NCI-H524 treated with DMSO at 0.1 percent for 48 hours (cell line): Measurements from ENCODE around the gene SAMSN1.
"Not testable (repeated sequence)": the region's sequence is repeated elsewhere in the genome, so short reads cannot be mapped to it uniquely, and the experiment has no call there.

Source experiments
- DNase-seq: peaks from one replicate; lab custom pipeline; 2025; lab: John Stamatoyannopoulos, UW

Gene SAMSN1

DNA sequence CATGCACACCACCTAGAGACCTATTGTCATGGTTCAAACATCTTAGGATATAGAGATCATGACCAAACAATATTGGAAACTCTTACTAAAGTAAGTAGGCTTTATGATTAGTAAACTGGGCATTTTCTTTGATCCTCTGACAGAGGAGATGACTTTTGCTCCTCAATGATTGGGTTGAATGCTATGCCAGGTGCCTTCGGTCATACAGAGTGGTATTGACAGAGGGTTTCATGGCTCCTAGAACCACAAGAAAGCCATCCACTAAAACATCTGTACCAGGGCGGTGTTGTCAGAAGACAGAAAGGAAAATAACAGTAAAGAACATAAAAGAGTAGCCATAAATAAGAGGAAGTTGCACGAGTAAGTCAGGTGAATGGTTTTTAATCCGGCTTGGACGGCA lies 20.8 kb upstream of the SAMSN1 start:
- no peak for DNase-seq

- DNase-seq = no peak
Observed at GRCh38 chr21:14562959-14563358, 16.8 kb upstream of the SAMSN1 start.

GRCh38 chr21:14560555-14560954 lies 14.4 kb upstream of the SAMSN1 start:
- DNase-seq = no peak

DNA sequence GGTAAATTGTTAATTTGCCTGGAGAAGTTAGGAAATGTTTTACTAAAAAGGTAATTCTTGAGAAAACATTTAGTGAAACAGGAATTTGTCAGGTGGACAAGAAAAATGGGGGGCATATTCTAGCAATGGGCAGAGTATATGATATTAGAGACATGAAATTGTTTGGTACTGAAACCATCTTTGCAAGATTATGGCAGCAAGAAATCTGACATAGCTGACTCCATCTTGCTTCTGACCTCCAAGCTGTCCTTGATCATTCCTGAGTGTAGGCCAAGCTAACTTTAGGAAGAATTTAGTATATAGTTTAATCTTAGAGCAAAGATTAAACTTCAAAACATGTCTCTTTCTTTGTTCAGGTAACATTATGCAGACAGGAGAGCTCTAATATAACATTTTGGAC lies 14.0 kb upstream of the SAMSN1 start:
- no peak for DNase-seq

- no peak for DNase-seq
Observed at GRCh38 chr21:14559102-14559501, 13.0 kb upstream of the SAMSN1 start.

DNA sequence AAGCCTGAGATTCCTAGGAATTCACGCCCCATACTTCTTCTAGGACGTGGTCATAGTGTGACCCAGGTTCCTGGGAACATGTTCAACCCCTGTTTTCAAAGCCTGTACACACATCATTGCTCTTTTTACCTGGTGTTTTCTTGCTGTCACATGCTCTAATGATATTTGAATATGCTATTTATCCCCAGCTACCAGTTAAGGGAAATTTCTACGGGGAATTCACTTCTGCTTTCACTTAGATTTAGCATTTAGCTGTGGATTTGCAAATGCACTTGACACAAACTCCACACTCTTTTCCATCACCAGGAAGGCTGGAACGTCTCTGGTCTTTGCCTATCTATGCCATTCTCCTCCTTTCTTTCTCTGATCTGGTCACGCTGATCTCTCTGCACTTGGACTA lies 11.3 kb upstream of the SAMSN1 start:
- no peak for DNase-seq

- DNase-seq = no peak
Observed at GRCh38 chr21:14554948-14555347, 8.8 kb upstream of the SAMSN1 start.

DNA sequence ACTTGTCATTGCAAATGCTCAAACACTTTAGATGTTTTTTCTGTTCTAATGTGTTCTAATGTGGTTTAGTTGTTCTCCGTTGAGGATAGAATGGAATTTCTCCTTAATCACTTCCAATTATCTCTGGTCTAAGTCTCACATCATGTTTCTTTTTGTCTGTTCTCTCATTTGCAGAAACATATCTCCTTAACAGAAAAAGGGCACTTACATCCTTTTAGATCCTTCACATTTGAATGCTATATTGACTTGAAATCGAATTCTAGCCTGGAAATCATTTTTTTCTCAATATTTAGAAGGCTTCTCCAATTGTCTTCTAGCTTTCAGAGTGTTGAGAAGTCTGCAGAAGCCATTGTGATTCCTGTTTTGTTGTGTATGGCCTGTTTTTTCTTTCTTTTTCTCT lies 7.3 kb upstream of the SAMSN1 start:
- no peak for DNase-seq

- no peak for DNase-seq
Observed at GRCh38 chr21:14551741-14552140, 5.6 kb upstream of the SAMSN1 start.

GRCh38 chr21:14550135-14550534 lies 4.0 kb upstream of the SAMSN1 start:
- no peak for DNase-seq

DNA sequence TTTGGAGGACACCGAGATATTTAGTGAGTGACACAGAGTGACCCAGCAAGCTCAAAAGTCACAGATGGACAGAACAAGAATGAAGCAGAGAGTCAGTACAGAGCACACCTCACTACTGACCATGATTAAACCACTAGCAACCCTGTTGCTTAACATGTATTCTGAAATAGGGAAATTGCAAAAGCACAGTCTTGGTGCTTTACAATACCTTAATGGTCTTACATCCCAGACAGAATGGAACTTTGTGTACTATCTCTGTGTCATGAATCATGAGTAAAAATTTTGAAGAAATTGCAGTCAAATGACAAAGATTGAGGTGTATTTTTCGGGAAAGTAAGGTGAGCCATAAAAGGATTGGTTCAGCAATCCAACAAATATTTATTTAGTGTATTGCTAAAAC lies 2.7 kb upstream of the SAMSN1 start:
- no peak for DNase-seq

DNA sequence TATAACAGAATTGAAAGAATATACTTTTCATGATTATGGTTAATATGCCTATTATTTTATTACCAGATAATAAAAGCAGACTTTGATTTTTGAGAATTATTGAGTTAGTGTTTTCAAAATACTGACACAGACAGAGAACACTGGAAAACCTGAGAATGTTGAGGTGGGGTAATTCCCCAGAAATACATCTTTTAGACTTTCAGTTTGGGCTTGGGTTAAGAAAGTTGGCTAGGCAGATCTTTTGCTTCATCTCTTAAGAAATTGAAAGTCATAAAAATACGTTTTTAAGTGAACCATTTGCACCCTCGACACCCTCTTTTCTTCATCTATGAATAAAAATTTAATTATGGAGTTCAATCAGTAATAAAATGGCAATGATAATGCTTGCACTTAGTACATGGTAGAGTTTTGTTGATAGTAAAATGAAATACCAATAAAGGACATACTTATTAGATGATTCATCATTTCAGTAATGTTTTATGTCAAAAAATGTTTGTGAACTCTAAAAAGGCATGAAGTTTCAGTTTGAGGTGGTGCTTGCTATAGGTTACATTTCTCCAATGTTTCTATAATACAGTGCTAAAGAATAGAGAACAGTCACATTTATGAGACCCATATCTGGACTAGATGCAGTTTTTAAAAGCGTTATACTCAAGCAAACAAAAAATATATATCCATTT lies 1.9 kb upstream of the SAMSN1 start:
- DNase-seq = no peak

- DNase-seq = not testable (repeated sequence)
Observed at GRCh38 chr21:14546719-14547118, 604 bp upstream of the SAMSN1 start.

DNA sequence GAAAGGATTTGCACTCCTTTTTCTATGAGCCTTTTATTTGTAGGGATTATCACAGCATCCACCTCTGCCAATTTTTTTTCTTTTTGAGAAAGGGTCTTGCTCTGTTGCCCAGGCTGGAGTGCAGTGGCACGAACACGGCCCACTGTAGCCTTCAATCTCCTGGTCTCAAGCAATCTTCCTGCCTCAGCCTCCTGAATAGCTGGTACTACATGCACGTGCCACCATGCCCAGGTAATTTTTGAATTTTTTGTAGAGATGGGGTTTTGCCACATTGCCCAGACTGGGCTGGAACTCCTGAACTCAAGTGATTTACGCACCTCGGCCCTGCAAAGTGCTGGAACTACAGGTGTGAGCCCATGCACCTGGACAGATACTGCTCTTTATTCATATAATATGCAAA lies 2.1 kb downstream of the SAMSN1 start:
- DNase-seq = no peak

DNA sequence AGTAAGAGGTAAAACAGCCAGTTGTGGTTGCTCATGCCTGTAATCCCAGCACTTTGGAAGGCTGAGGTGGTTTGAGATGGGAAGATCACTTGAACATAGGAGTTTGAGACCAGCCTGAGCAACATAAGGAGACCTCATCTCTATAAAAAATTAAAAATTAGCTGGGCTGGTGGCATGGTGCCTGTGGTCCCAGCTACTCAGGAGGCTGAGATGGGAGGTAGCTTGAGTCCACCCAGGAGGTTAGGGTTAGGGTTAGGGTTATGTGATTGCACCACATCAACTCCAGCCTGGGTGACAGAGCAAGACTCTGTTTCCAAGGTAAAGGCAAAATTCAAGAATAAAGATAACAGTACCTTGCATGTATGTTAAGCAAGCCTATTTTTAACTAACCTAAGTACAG lies 3.5 kb downstream of the SAMSN1 start:
- DNase-seq = no peak

GRCh38 chr21:14541841-14542490 lies 4.1 kb downstream of the SAMSN1 start:
- no peak for DNase-seq

- DNase-seq = no peak
Observed at GRCh38 chr21:14538483-14538882, 7.6 kb downstream of the SAMSN1 start.

- DNase-seq = no peak
Observed at GRCh38 chr21:14536929-14537328, 9.2 kb downstream of the SAMSN1 start.

- DNase-seq = no peak
Observed at GRCh38 chr21:14535702-14536101, 10.4 kb downstream of the SAMSN1 start.

DNA sequence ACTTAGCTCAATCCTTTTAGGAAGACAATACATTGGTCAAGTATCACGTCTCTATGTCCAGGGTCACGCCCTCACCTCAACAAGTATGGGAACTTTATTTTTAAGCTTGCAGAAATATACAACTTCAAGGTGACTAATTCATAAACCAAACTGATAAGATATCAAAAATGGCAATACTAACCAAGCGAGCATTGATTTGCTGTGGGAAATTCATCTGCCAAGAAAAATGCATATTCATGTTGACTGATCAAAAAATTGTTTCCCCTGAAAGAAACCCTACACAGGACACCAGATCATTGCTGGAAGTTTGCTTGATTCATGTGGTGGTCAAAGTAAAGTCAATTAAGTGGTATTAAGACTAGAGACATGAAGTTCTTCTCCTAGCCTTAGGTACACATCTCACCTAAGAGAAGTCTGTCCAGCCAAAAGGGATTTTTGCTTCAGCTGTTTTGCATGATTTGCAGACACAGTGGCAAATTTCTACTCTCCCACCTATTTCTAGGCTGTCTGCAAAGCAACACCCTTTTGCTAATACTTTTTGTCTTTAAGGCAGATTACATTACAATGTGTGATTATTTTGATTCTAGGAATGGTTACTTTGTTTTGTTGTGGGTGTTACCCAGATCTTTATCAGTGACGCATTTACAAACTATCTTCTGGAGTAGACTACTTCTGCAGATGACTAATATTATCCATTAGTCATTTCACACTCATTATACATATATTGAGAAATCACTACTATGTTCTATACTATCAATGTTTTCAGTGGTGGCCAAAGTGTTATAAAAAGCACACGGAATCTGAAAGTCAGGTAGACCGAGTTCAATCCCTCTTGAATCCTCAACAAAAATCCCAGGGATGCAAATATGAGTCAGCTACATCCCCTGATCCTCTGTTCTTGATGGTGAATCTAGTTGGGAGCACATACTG lies 12.4 kb downstream of the SAMSN1 start:
- no peak for DNase-seq

DNA sequence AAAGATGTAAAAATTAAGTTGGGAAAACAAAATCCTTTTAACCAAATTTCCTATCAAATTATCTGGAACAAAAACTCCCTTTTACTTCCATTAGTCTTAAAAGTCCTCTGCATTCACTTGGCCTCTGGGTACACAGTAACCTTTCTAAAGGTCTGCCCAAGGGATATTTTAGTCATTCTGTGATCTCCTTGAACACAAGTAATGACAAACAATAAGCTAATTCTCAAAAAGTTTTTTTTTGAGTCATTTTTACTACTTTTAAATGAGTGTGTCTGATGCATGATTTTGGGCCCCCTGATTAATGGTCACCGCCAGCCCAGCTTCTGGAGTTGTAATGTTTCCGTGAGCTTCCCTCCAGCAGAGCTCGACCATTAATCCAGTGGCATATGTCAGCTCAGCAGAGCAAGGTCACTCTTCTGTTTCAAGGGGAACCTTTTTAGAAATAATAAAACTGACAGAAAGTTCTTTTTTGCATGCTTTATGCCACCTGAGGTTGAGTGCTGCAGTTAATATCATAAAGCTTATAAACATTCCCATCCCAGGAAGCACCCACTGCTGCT lies 14.3 kb downstream of the SAMSN1 start:
- no peak for DNase-seq

DNA sequence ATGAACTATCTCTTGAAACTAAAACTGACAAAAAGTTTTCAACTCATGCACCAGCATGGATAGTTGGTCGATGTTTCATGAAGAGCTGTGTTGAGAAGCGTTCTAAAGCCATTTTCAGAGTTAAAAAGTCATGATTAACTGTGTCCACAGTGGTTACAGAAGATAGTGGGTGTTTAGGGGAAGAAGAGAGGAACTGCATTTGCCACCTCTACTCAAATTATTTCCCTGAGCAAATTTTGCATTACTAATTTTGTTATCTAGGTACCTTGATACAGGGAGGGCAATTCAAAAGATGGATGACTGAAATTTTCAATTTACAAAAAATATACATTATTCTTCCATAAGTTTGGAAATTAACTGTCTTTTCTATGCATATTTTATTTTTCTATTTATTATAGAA lies 15.5 kb downstream of the SAMSN1 start:
- DNase-seq = no peak

GRCh38 chr21:14528815-14529214 lies 17.3 kb downstream of the SAMSN1 start:
- DNase-seq = no peak
